RWPE2 (cell line): ENCODE results near the gene TSPO2.

Source experiments
- ATAC-seq: fragments of 200-7000 bp; cut with Tn5 transposase; 3 replicates; pipeline ENCODE4 v1.9.1; 2021; ENCODE audit warnings: low read depth
- DNase-seq: peaks from one replicate; pipeline ENCODE4 v3.0.0-alpha.2; 2020; ENCODE audit warnings: low spot score
- H3K27ac ChIP-seq: fragments of 450-650 bp; 2 replicates; pipeline ENCODE4 v1.5.1; 2017; ENCODE audit warnings: mild to moderate bottlenecking; ENCODE audit not compliant: poor library complexity, severe bottlenecking
- H3K27me3 ChIP-seq: fragments of 250-450 bp; sonication (Bioruptor Pico); 2 replicates; pipeline ENCODE4 v1.5.1; 2021; ENCODE audit warnings: mild to moderate bottlenecking, moderate library complexity; ENCODE audit not compliant: insufficient read depth, poor library complexity, severe bottlenecking
- H3K36me3 ChIP-seq: fragments of 250-450 bp; sonication (Bioruptor Pico); 2 replicates; pipeline ENCODE4 v1.5.1; 2020; ENCODE audit warnings: low read depth, mild to moderate bottlenecking, moderate library complexity
- H3K4me1 ChIP-seq: fragments of 250-450 bp; sonication (Bioruptor Pico); 2 replicates; pipeline ENCODE4 v1.5.1; 2021; ENCODE audit warnings: mild to moderate bottlenecking, moderate library complexity; ENCODE audit not compliant: insufficient read depth, poor library complexity, severe bottlenecking
- H3K4me3 ChIP-seq: fragments of 250-450 bp; sonication (Bioruptor Pico); 2 replicates; pipeline ENCODE4 v1.5.1; 2021; ENCODE audit warnings: mild to moderate bottlenecking, moderate library complexity; ENCODE audit not compliant: severe bottlenecking
- H3K9me3 ChIP-seq: fragments of 250-450 bp; sonication (Bioruptor Pico); 2 replicates; pipeline ENCODE4 v1.5.1; 2021; ENCODE audit warnings: mild to moderate bottlenecking, moderate library complexity; ENCODE audit not compliant: severe bottlenecking
- TF ChIP-seq, protein P1 (sequence below): fragments of 450-650 bp; IDR thresholded peaks from one replicate; pipeline ENCODE4 v1.5.1; 2017; ENCODE audit warnings: mild to moderate bottlenecking, moderate library complexity; ENCODE audit not compliant: poor library complexity, severe bottlenecking

The TSPO2 gene, protein sequence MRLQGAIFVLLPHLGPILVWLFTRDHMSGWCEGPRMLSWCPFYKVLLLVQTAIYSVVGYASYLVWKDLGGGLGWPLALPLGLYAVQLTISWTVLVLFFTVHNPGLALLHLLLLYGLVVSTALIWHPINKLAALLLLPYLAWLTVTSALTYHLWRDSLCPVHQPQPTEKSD

DNA sequence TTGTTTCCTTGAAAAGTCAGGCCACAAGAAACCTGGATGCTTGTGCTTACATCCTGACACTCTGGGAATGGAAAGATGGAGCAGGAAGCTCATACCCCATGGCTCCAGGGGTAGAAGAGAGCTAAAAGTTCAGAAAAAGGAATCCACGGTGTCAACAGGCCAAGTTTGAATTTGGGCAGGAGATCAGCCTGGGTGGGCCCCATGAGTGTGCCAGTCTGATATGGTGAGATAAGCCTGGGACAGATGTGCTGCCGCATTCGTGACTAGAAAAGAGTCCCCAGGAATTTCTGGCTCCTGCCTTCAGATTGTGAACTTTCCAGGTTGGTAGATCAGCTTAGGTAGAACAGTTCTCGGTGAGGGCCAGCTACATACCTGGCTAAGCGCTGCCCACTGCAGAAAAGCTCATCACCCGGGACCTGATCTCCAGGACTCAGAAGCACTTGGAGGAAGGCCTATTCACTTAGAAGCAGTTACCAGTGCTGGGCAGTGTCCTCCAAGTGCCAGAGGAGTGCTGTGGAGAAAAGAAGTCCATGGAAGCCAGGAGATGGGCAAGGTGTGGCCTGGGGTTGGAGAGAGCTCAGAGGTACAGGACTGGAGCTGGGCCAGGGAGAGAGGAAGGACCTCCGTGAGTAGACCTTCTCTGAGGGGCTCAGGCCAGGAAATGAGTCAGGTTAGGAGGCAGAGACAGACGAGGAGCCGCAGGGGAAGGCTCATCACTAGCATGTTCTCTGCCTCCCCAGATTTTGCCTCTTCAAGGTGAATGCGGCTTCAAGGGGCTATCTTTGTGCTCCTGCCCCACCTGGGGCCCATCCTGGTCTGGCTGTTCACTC, at the start of gene TSPO2:
Gene TSPO2, plus strand, starts transcription at position 242 of the 830 bp plus-strand sequence. Its CDS starts 519 bp downstream, at position 761.
- no peak within 1 kb of the TSS for H3K27ac ChIP-seq
- H3K36me3 ChIP-seq: no peaks in the 10 kb centered on the region
- TF ChIP-seq, protein P1, sequence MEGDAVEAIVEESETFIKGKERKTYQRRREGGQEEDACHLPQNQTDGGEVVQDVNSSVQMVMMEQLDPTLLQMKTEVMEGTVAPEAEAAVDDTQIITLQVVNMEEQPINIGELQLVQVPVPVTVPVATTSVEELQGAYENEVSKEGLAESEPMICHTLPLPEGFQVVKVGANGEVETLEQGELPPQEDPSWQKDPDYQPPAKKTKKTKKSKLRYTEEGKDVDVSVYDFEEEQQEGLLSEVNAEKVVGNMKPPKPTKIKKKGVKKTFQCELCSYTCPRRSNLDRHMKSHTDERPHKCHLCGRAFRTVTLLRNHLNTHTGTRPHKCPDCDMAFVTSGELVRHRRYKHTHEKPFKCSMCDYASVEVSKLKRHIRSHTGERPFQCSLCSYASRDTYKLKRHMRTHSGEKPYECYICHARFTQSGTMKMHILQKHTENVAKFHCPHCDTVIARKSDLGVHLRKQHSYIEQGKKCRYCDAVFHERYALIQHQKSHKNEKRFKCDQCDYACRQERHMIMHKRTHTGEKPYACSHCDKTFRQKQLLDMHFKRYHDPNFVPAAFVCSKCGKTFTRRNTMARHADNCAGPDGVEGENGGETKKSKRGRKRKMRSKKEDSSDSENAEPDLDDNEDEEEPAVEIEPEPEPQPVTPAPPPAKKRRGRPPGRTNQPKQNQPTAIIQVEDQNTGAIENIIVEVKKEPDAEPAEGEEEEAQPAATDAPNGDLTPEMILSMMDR: no peak
- no peak for ATAC-seq
- H3K27me3 ChIP-seq: no peaks in the 10 kb centered on the region
- peaks cover 26% of the 10 kb centered on the region for H3K4me1 ChIP-seq
- DNase-seq: no peak
- H3K9me3 ChIP-seq: no peaks in the 10 kb centered on the region
- H3K4me3 ChIP-seq: no peak within 1 kb of the TSS

DNA sequence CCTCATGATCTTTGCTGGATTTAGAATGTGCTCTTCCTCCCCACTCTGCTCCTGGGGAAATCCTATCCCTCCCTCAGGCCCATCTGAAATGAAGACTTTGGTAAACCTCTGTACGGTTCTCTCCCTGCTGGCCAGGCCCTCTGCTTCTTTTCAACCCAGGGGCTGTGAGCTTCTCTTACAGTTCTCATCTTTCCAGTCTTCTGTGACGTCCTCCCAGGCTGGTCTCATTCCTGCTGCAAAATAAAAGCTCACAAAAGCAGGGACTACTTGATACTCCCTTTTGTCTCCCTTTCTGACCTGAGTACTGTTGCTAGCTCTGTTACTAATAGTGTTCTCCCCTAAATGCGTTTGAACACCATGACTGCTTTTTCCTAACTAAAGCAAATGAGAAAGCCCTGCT, 49.5 kb upstream of the TSPO2 start:
- peaks cover 9% of the 10 kb centered on the region for H3K4me1 ChIP-seq
- ATAC-seq: no peak
- DNase-seq: no peak
- TF ChIP-seq, protein P1: no peak
- H3K27ac ChIP-seq: no peak overlapping the region
- no peaks in the 10 kb centered on the region for H3K9me3 ChIP-seq
- no peak overlapping the region for H3K4me3 ChIP-seq
- no peaks in the 10 kb centered on the region for H3K36me3 ChIP-seq
- H3K27me3 ChIP-seq: no peaks in the 10 kb centered on the region

DNA sequence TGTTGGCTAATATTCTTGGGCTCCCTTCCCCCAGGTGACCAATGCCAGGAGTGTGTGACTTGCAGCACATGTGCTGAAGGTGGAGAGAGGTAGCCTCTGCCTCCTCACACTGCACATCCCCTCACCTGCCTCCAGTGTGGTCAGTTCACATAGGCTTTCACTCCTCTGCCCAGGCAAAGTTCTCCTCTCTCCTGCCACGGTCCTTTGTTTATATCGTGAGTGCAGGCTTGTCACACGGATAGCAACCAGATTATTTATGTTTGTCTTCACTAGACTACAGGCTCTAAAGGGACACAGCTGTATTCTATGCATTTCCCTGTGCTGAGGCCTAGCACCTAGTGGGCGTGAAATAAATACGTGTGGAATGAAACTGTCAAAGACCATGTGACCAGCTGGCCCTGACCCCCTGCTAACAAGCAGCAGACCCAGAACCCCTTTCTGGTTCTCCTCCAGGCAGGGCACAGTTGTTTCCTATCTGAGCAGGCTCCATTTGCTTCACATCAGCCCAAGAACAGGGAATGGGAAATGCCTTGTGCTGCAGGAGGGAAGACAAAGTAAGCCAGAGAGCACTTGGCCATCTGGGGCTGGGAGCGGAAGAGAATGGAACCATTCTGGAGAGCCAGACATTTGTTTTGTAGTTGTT, 45.6 kb upstream of the TSPO2 start:
- no peak overlapping the region for H3K4me3 ChIP-seq
- peaks cover 11% of the 10 kb centered on the region for H3K4me1 ChIP-seq
- no peaks in the 10 kb centered on the region for H3K9me3 ChIP-seq
- TF ChIP-seq, protein P1: no peak
- peak overlapping the region; percentile 44 for H3K27ac ChIP-seq
- H3K27me3 ChIP-seq: no peaks in the 10 kb centered on the region
- ATAC-seq: no peak; the same call in 2 of the 3 replicates
- H3K36me3 ChIP-seq: no peaks in the 10 kb centered on the region
- no peak for DNase-seq

DNA sequence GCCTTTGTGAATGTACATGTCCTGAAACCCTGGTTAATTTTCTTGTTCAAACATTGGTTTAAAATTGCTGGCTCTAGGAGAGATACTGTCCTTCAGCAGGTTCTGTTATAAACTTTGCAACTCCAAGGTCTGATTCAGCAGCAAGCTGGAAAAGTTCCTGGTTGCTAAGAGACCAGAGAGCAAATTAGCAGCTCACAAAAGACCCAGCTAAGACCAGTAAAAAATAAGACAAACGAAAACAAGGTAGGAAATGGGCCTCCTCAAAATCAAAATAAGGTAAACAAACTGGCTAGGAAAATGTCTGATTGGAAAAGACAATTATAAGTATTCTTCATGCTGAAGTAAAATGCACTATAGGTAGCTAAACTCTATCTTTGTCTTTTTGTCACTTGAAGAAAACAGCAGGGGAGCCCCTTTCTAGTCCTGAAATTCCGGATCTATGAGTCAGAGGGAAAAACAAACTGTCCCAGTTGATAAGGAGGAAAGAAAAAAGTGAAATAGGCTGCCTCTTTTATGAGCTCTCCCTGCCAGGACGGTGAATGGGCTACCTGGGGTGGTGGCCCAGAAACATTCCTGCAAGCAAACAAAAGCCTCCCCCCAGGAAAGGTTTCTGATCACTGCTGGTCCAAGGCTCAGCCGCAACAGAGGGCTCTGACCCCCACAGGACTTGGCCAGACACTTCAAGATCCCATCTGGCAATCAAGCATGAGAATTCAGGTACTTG, 44.9 kb upstream of the TSPO2 start:
- DNase-seq (no peak), ATAC-seq (peak; percentile 69)
- no peaks in the 10 kb centered on the region for H3K27me3 ChIP-seq
- no peaks in the 10 kb centered on the region for H3K36me3 ChIP-seq
- TF ChIP-seq, protein P1: no peak
- no peak overlapping the region for H3K4me3 ChIP-seq
- no peaks in the 10 kb centered on the region for H3K9me3 ChIP-seq
- peaks cover 11% of the 10 kb centered on the region for H3K4me1 ChIP-seq
- peak overlapping the region; percentile 44 for H3K27ac ChIP-seq
